Amniotic epithelial cell (primary cell): ENCODE data around the gene CRTC3.

Experiments used
- DNase-seq: peaks from one replicate; pipeline ENCODE4 v3.0.0-alpha.2; 2010; ENCODE audit warnings: low read depth

The CRTC3 gene

GRCh38 chr15:90520365-90520764 is 9.4 kb upstream of the CRTC3 start:
- DNase-seq = no peak

- no peak for DNase-seq
These were observed 6.3 kb upstream of the CRTC3 start for GRCh38 chr15:90523373-90523772.

- DNase-seq = peak; percentile 28
These were observed 5.5 kb upstream of the CRTC3 start for GRCh38 chr15:90524018-90524803.

GRCh38 chr15:90529011-90529370 is 732 bp upstream of the CRTC3 start:
- no peak for DNase-seq

- no peak for DNase-seq
These were observed 728 bp downstream of the CRTC3 start for GRCh38 chr15:90530250-90531051.

- DNase-seq = no peak
These were observed 1.4 kb downstream of the CRTC3 start for GRCh38 chr15:90531147-90531546.

GRCh38 chr15:90535254-90535653 is 5.5 kb downstream of the CRTC3 start:
- no peak for DNase-seq

GRCh38 chr15:90539789-90540188 is 10.1 kb downstream of the CRTC3 start:
- no peak for DNase-seq

- no peak for DNase-seq
These were observed 11.0 kb downstream of the CRTC3 start for GRCh38 chr15:90540768-90541167.

GRCh38 chr15:90545095-90545494 is 15.4 kb downstream of the CRTC3 start:
- DNase-seq = no peak

GRCh38 chr15:90547540-90547939 is 17.8 kb downstream of the CRTC3 start:
- DNase-seq = no peak

GRCh38 chr15:90550919-90551318 is 21.2 kb downstream of the CRTC3 start:
- peak; percentile 68 for DNase-seq

GRCh38 chr15:90552162-90552928 is 22.6 kb downstream of the CRTC3 start:
- DNase-seq = peak; percentile 94

GRCh38 chr15:90552929-90553211 is 23.1 kb downstream of the CRTC3 start:
- no peak for DNase-seq

- peak; percentile 65 for DNase-seq
These were observed 23.6 kb downstream of the CRTC3 start for GRCh38 chr15:90553248-90553745.

- peak; percentile 55 for DNase-seq
These were observed 27.7 kb downstream of the CRTC3 start for GRCh38 chr15:90557186-90558084.

GRCh38 chr15:90558171-90558573 is 28.4 kb downstream of the CRTC3 start:
- DNase-seq = peak; percentile 87

- DNase-seq = no peak
These were observed 29.4 kb downstream of the CRTC3 start for GRCh38 chr15:90559119-90559518.

GRCh38 chr15:90560229-90560776 is 30.6 kb downstream of the CRTC3 start:
- DNase-seq = peak; percentile 99

GRCh38 chr15:90561344-90562244 is 31.9 kb downstream of the CRTC3 start:
- DNase-seq = peak; percentile 44
